MM.1S (cell line): ENCODE data around the gene FOXL2.

Experiments
- DNase-seq: peaks from one replicate; pipeline ENCODE4 v3.0.0-alpha.2; 2015
- H2AFZ ChIP-seq: fragments of 300-600 bp; sonication (generic); 2 replicates; pipeline ENCODE4 v1.6.0; 2016; ENCODE audit warnings: antibody characterized with exemption, low read length
- H3F3A ChIP-seq: fragments of 300-600 bp; sonication (generic); 2 replicates; pipeline ENCODE4 v1.6.1; 2016; ENCODE audit warnings: mild to moderate bottlenecking, antibody characterized with exemption, low read length, moderate library complexity, mixed read lengths; ENCODE audit not compliant: insufficient read depth
- H3K27ac ChIP-seq: fragments of 300-600 bp; sonication (generic); 2 replicates; pipeline ENCODE4 v1.5.1; 2016; ENCODE audit warnings: mild to moderate bottlenecking, low read length
- H3K27me3 ChIP-seq: fragments of 300-600 bp; sonication (generic); replicated peaks from 2 replicates; pipeline ENCODE4 v1.6.0; 2016; ENCODE audit warnings: low read length; ENCODE audit not compliant: insufficient read depth
- H3K36me3 ChIP-seq: fragments of 300-600 bp; sonication (generic); replicated peaks from 2 replicates; pipeline ENCODE4 v1.6.1; 2016; ENCODE audit warnings: mild to moderate bottlenecking, low read length, mixed read lengths; ENCODE audit not compliant: insufficient read depth
- H3K4me1 ChIP-seq: fragments of 300-600 bp; sonication (generic); 2 replicates; pipeline ENCODE4 v1.6.1; 2016; ENCODE audit warnings: low read length, mixed read lengths
- H3K4me2 ChIP-seq: fragments of 300-600 bp; sonication (generic); 2 replicates; pipeline ENCODE4 v1.6.0; 2016; ENCODE audit warnings: low read depth, low read length
- H3K4me3 ChIP-seq: fragments of 300-600 bp; sonication (generic); 2 replicates; pipeline ENCODE4 v1.5.1; 2016; ENCODE audit warnings: low read length, mixed read lengths
- H3K79me2 ChIP-seq: fragments of 300-600 bp; sonication (generic); 2 replicates; pipeline ENCODE4 v1.6.1; 2016; ENCODE audit warnings: mixed run types, low read length, mixed read lengths
- H3K9ac ChIP-seq: fragments of 300-600 bp; sonication (generic); 2 replicates; pipeline ENCODE4 v1.6.1; 2016; ENCODE audit warnings: low read length, mixed read lengths
- H3K9me2 ChIP-seq: fragments of 300-600 bp; sonication (generic); replicated peaks from 2 replicates; pipeline ENCODE4 v1.6.1; 2016; ENCODE audit warnings: mild to moderate bottlenecking, low read length, mixed read lengths; ENCODE audit not compliant: insufficient read depth
- H3K9me3 ChIP-seq: fragments of 300-600 bp; sonication (generic); replicated peaks from 2 replicates; pipeline ENCODE4 v1.6.1; 2016; ENCODE audit warnings: mild to moderate bottlenecking, low read length, mixed read lengths; ENCODE audit not compliant: insufficient read depth
- H4K20me1 ChIP-seq: fragments of 300-600 bp; sonication (generic); 2 replicates; pipeline ENCODE4 v1.6.1; 2016; ENCODE audit warnings: mild to moderate bottlenecking, low read length, moderate library complexity, mixed read lengths; ENCODE audit not compliant: insufficient read depth
- EZH2 ChIP-seq: fragments of 300-600 bp; sonication (generic); optimal IDR thresholded peaks from 2 replicates; pipeline ENCODE3; 2017; ENCODE audit warnings: low read depth, mild to moderate bottlenecking, antibody characterized with exemption, low read length, mixed read lengths
- EZH2phosphoT487 ChIP-seq: fragments of 300-600 bp; sonication (generic); IDR thresholded peaks from 2 replicates; pipeline ENCODE4 v1.6.1; 2018; ENCODE audit warnings: antibody characterized with exemption, low read length
- TF ChIP-seq, protein P1 (sequence below): fragments of 300-600 bp; sonication (generic); IDR thresholded peaks from 2 replicates; pipeline ENCODE4 v1.5.1; 2016; ENCODE audit warnings: antibody characterized with exemption, low read length, mixed read lengths

Gene FOXL2

DNA sequence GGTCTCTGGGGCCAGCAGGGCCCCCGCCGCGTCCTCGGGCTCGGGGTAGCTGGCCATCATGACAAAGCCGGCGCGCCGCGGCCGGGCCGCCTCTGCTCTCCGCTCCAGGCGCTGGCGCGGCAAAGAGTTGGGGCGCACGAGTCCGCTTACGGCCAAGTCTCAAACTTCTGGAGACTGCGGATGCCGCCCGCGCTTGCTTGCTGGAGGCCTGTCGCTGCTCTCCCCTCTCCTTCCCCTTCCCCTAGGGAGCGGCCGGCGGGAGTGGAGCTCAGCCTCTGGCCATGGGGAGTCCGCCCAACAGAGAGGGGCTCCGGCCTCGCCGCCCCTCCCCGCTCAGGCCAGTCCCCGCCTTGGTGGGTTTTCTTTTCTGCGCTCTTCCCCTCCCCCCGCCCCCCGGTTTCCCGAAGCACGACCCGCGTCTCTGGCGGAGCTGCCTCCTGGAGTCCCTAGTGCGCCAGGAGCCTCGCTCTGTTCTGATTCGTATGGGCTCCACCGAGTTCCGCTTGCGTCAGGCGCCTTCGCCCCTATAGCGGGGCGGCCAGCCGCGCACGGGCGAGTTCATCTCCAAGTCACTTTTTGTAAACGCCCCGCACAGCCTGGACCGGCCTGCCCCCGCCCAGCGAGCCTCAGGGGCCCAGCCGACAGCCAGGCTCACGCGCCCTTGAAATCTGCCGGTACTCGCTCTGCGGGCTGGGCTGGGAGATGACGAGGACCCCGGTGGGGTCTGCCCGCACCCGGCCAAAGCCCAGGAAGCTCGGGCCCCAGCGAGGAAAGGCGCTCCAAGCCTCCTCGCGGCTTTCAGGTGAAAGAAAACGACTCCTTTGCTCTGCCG, at the start of gene FOXL2, which contains the start of gene FOXL2NB:
Gene FOXL2 (minus strand): TSS at position 475 of the 832 bp plus-strand sequence. CDS start 415 bp downstream, at position 60.
Gene FOXL2NB (plus strand): TSS at position 555 of the 832 bp plus-strand sequence. CDS start 148 bp downstream, at position 703.
- H3F3A ChIP-seq, result no peaks in the 10 kb centered on the region
- no peak within 1 kb of the TSS for H3K4me2 ChIP-seq
- peaks cover 26% of the 10 kb centered on the region; the same call in 1 of the 2 replicates for H3K27me3 ChIP-seq
- no peaks in the 10 kb centered on the region for H4K20me1 ChIP-seq
- no peaks in the 10 kb centered on the region for H3K79me2 ChIP-seq
- no peak for DNase-seq
- H3K4me3 ChIP-seq, result no peak within 1 kb of the TSS
- no peaks in the 10 kb centered on the region for H3K36me3 ChIP-seq
- no peaks in the 10 kb centered on the region for H3K4me1 ChIP-seq
- TF ChIP-seq EZH2phosphoT487, result no peak
- TF ChIP-seq EZH2, result no peak
- TF ChIP-seq, protein P1, sequence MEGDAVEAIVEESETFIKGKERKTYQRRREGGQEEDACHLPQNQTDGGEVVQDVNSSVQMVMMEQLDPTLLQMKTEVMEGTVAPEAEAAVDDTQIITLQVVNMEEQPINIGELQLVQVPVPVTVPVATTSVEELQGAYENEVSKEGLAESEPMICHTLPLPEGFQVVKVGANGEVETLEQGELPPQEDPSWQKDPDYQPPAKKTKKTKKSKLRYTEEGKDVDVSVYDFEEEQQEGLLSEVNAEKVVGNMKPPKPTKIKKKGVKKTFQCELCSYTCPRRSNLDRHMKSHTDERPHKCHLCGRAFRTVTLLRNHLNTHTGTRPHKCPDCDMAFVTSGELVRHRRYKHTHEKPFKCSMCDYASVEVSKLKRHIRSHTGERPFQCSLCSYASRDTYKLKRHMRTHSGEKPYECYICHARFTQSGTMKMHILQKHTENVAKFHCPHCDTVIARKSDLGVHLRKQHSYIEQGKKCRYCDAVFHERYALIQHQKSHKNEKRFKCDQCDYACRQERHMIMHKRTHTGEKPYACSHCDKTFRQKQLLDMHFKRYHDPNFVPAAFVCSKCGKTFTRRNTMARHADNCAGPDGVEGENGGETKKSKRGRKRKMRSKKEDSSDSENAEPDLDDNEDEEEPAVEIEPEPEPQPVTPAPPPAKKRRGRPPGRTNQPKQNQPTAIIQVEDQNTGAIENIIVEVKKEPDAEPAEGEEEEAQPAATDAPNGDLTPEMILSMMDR, result no peak
- H2AFZ ChIP-seq, result no peak within 1 kb of the TSS
- H3K9me3 ChIP-seq, result no peaks in the 10 kb centered on the region
- no peak within 1 kb of the TSS for H3K9ac ChIP-seq
- H3K27ac ChIP-seq, result no peak within 1 kb of the TSS
- H3K9me2 ChIP-seq, result no peaks in the 10 kb centered on the region

DNA sequence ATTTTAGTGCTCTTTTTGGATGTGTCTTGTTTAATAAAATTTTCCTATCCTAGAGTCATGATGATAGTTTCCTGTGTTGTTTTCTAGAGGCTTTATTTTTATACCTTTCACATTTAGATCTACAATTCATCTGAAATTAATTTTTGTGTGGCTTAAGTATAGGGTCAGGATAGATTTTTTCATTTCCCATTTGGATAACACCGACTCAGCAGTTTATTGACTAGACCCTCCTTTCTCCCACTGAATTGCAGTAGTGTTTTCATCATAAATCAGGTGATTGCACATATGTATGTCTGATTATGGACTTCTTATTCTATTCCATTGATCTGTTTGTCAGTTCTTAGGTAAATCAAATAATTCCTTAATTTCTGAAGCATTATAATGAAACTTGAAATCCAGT, 48.8 kb upstream of the FOXL2 start:
- TF ChIP-seq EZH2, result no peak
- TF ChIP-seq, protein P1, result no peak
- no peak for TF ChIP-seq EZH2phosphoT487
- H3K9me3 ChIP-seq, result no peaks in the 10 kb centered on the region

DNA sequence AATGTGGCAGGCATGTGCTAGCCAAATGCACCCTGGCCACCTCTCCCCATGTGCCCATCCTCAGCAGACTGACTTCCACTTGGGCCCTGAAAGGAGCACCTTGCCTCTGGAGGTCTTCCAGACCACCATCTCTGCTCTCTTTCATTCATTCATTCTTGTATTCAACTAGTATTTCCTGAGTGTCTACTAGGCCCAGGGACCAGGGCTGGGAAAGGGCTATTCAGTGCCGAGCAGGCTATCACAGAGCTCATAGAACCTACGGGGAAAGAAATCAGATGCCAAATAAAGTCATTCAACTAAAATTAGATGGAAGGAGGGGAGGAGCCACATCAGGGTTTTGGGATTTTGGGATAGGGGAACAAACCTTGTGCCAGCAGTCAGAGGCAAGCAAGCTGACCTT, 40.2 kb upstream of the FOXL2 start:
- DNase-seq, result no peak
- H4K20me1 ChIP-seq, result no peaks in the 10 kb centered on the region
- H3K9ac ChIP-seq, result no peak overlapping the region
- no peaks in the 10 kb centered on the region for H3F3A ChIP-seq
- no peaks in the 10 kb centered on the region for H3K79me2 ChIP-seq
- no peak overlapping the region for H2AFZ ChIP-seq
- H3K36me3 ChIP-seq, result no peaks in the 10 kb centered on the region
- no peaks in the 10 kb centered on the region for H3K9me3 ChIP-seq
- no peak overlapping the region for H3K4me3 ChIP-seq
- no peaks in the 10 kb centered on the region for H3K4me1 ChIP-seq
- no peaks in the 10 kb centered on the region for H3K27me3 ChIP-seq
- no peak overlapping the region for H3K27ac ChIP-seq
- TF ChIP-seq, protein P1, result no peak
- no peak overlapping the region for H3K4me2 ChIP-seq
- no peaks in the 10 kb centered on the region for H3K9me2 ChIP-seq

More for the DNA sequence above, 48.8 kb upstream of the FOXL2 start:
- no peaks in the 10 kb centered on the region for H3K36me3 ChIP-seq
- H3K4me3 ChIP-seq, result no peak overlapping the region
- no peaks in the 10 kb centered on the region for H4K20me1 ChIP-seq
- no peak overlapping the region for H3K4me2 ChIP-seq
- H3K27me3 ChIP-seq, result no peaks in the 10 kb centered on the region
- H3K79me2 ChIP-seq, result no peaks in the 10 kb centered on the region
- H3K9ac ChIP-seq, result no peak overlapping the region
- H3K9me2 ChIP-seq, result no peaks in the 10 kb centered on the region
- no peak for DNase-seq
- no peak overlapping the region for H3K27ac ChIP-seq
- no peaks in the 10 kb centered on the region for H3F3A ChIP-seq
- no peak overlapping the region for H2AFZ ChIP-seq
- H3K4me1 ChIP-seq, result no peaks in the 10 kb centered on the region
